ENCODE measurements around the gene ANXA6. TPM values are rescaled to one million over a fixed set of nuclear protein-coding genes. Genes with fewer than 3 reads are reported as not detected.
A peak's percentile ranks its signal among the peaks of the same experiment; 100 is the strongest.

Gene ANXA6
- total and polyA plus RNA-seq, 9 of the 15 experiments (the other 6 are each of a cell fraction or from before 2014, with no cell fraction given): 0.70 to 13.2 (median 8.3) TPM

DNA sequence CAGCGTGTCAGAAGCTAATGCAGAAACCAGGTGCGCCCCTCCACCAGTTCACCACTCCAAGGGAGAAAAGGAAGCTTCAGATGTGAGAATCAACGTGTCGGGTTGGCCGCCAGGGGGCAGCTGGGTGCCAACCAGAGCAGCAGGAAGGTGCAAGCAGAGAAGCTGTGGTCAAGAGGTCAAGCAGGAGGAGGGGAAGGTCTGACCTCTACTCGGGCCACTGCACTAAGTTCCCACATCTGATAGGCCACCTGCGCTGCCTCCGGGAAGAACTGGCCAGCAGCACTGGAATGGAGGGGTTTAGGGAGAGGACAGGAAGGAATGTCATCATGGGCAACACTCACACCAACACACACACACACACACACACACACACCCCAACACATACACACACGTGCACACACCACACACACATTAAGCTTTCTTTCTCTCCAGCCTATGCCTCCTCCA, 31.4 kb downstream of the ANXA6 start (continued):
- TF ChIP-seq E2F8 (IDR thresholded peaks at IDR 0.05; ENCODE audit: low read depth, partially characterized antibody) (peak; percentile 65), HDAC2 (IDR thresholded peaks at IDR 0.05) (peak; percentile 66; the same call in 1 of the 2 replicates), NR2C1 (IDR thresholded peaks at IDR 0.05) (peak; percentile 82), NR2C1 (tag; IDR thresholded peaks at IDR 0.05) (peak; percentile 95), TSHZ1 (CRISPR knock-in tag; IDR thresholded peaks at IDR 0.05) (no peak), ZBTB26 (CRISPR knock-in tag; IDR thresholded peaks at IDR 0.05) (peak; percentile 83; the same call in 1 of the 2 replicates), PCBP1 (IDR thresholded peaks at IDR 0.05; ENCODE audit: low read depth, low read length, poor library complexity, severe bottlenecking) (no peak), THRB (CRISPR knock-in tag; conservative IDR thresholded peaks at IDR 0.05) (0 out of 2 replicates have a peak, but pooled peaks have one; percentile 76), ZNF384 (IDR thresholded peaks at IDR 0.05; ENCODE audit: low read depth, low read length) (no peak), ARID3B (CRISPR knock-in tag; IDR thresholded peaks at IDR 0.05; ENCODE audit: borderline replicate concordance) (no peak), CREM (IDR thresholded peaks at IDR 0.05; ENCODE audit: low read depth) (peak; percentile 60), TFAP4 (CRISPR knock-in tag; IDR thresholded peaks at IDR 0.05; ENCODE audit: borderline replicate concordance) (peak; percentile 80; the same call in 1 of the 2 replicates), ATF3 (IDR thresholded peaks at IDR 0.05) (no peak; the same call in 1 of the 2 replicates), ATF3 (CRISPR knock-in tag; conservative IDR thresholded peaks at IDR 0.05) (peak; percentile 28; the same call in 1 of the 2 replicates), SMARCE1 (IDR thresholded peaks at IDR 0.05) (0 out of 2 replicates have a peak, but pooled peaks have one; percentile 37)
